ENCODE data around the gene ZNF146. TPM values are rescaled to one million over a fixed set of nuclear protein-coding genes. Genes with fewer than 3 reads are reported as not detected.

Gene ZNF146
- total RNA-seq, 3 donors from 2014 or later = 32.8 to 45.9 (median 40.7) TPM

- no peak for ATAC-seq
- TF ChIP-seq CTCF (IDR thresholded peaks at IDR 0.05) = no peak
- intact Hi-C loops (cut with DNase I, micrococcal nuclease) = no loop called here
- Histone ChIP-seq H3K4me3 (no peak overlapping the region), H3K4me1 (ENCODE audit: low read depth) (no peaks in the 10 kb centered on the region), H3K36me3 (ENCODE audit: low read depth) (no peaks in the 10 kb centered on the region), H3K9me3 (no peaks in the 10 kb centered on the region)
- DNase-seq = no peak
These were observed 7.2 kb upstream of the ZNF146 start for GRCh38 chr19:36207605-36208252.

- H3K4me1 ChIP-seq (ENCODE audit: low read depth) = no peaks in the 10 kb centered on the region
- TF ChIP-seq CTCF (IDR thresholded peaks at IDR 0.05) = no peak
- no peaks in the 10 kb centered on the region for H3K9me3 ChIP-seq
- ATAC-seq = no peak
- no peak overlapping the region for H3K4me3 ChIP-seq
- intact Hi-C loops (cut with DNase I, micrococcal nuclease) = no loop called here
- no peaks in the 10 kb centered on the region for H3K36me3 ChIP-seq (ENCODE audit: low read depth)
- no peak for DNase-seq
These were observed 5.5 kb upstream of the ZNF146 start for GRCh38 chr19:36209372-36209771.

- ATAC-seq = no peak
- intact Hi-C loops (cut with DNase I, micrococcal nuclease) = no loop called here
- Histone ChIP-seq H3K4me3 (no peak overlapping the region), H3K9me3 (no peaks in the 10 kb centered on the region), H3K36me3 (ENCODE audit: low read depth) (no peaks in the 10 kb centered on the region), H3K4me1 (ENCODE audit: low read depth) (no peaks in the 10 kb centered on the region)
- DNase-seq = no peak
- TF ChIP-seq CTCF (IDR thresholded peaks at IDR 0.05) = no peak
These were observed 4.4 kb upstream of the ZNF146 start for GRCh38 chr19:36210497-36210896.

- ATAC-seq = no peak
- DNase-seq = no peak
- intact Hi-C loops (cut with DNase I, micrococcal nuclease) = no loop called here
- H3K9me3 ChIP-seq = no peaks in the 10 kb centered on the region
- H3K4me1 ChIP-seq (ENCODE audit: low read depth) = peaks cover 7% of the 10 kb centered on the region
- H3K4me3 ChIP-seq = no peak overlapping the region
- no peaks in the 10 kb centered on the region for H3K36me3 ChIP-seq (ENCODE audit: low read depth)
- TF ChIP-seq CTCF (IDR thresholded peaks at IDR 0.05) = no peak
These were observed 2.0 kb upstream of the ZNF146 start for GRCh38 chr19:36212895-36213294.

GRCh38 chr19:36215276-36216123, 594 bp downstream of the ZNF146 start:
- ATAC-seq (no peak), DNase-seq (peak in 1 of 3 donors; percentile 37)
- peak overlapping the region; percentile 65 for H3K4me3 ChIP-seq

More at GRCh38 chr19:36215276-36216123, 594 bp downstream of the ZNF146 start:
- TF ChIP-seq CTCF (IDR thresholded peaks at IDR 0.05) = no peak
- intact Hi-C loops (cut with DNase I, micrococcal nuclease) = no loop called here
- no peaks in the 10 kb centered on the region for H3K9me3 ChIP-seq
- peaks cover 7% of the 10 kb centered on the region for H3K4me1 ChIP-seq (ENCODE audit: low read depth)
- H3K36me3 ChIP-seq (ENCODE audit: low read depth) = no peaks in the 10 kb centered on the region
